ENCODE data around the gene RGP1.
A peak's percentile ranks its signal among the peaks of the same experiment; 100 is the strongest.

RGP1 gene

DNA sequence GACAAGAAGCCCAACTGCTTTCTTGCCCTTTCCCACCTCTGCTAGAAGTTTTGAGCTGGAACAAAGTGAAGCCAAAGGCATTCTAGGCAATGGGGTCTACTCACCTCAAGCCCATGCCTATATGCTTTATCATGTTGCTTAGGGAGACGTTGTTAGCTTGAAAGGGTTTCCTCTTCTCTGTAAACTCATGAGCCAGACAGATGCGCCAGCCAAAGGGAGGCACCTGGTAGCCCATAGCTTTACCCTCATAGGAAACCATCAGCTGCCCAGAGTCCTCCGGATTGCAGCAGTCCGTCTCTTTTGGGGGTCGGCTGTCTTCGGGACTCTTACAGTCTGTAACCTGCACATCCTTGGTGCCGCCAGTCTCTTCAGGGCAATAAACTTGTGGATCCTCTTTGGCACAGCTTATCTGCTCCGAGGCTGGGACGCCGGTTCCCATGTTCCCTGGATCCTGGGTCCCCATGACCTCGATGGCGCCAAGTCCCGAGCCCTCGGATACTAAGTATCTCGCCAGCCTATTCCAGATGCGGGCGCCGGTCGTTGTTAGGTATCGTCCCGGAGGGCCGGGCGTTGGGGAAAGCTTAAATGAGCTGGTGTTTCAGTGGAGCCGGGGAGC lies 737 bp upstream of the RGP1 start:
- Histone ChIP-seq H3K9me2 (replicated peaks; ENCODE audit: low read depth, low read length) (no peaks in the 10 kb centered on the region), H3K79me2 (ENCODE audit: insufficient read depth, low read length) (peaks cover 61% of the 10 kb centered on the region), H4K20me1 (ENCODE audit: insufficient read depth, low read length, poor library complexity, severe bottlenecking) (peaks cover 28% of the 10 kb centered on the region)

DNA sequence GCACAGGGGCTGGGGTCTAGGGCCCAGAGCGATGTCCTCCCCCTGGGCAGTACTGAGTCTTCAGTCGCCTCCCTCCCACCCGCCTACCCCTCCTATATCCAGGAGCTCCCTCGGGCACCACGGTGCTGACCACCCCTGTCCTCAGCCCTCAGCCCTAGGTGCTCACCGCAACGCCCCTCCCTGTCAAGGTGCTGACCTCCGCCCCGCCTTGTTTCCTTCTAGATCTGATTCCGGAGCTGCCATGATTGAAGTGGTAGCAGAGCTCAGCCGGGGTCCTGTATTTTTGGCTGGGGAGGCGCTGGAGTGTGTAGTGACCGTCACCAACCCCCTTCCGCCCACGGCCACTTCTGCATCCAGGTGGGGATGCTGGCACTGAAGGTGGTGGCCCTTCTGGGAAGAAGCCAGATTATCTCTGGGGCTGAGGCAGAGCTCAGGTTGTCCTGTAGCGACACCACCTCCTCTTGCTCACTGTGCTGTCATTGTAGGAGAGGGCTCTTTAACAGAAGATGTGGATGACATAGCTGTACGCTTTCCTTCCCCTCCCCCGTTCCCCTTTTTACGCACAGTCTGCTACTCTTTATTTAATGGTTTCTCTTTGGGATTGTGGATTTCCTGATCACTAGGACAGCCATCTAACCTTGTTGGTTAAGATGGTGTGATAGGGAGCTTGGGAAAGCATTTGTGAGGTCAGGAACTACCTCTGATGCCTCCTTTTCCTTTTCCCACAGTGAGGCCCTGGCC lies 598 bp downstream of the RGP1 start:
- no peaks in the 10 kb centered on the region for H3F3A ChIP-seq (ENCODE audit: low read depth)
- H3K9me2 ChIP-seq (replicated peaks; ENCODE audit: low read depth, low read length) = no peaks in the 10 kb centered on the region
- H3K27me3 ChIP-seq (ENCODE audit: insufficient read depth, low read length, poor library complexity, severe bottlenecking) = no peaks in the 10 kb centered on the region
- peak overlapping the region; percentile 89 for H2AFZ ChIP-seq (ENCODE audit: low read length)
- TF ChIP-seq, protein P1, sequence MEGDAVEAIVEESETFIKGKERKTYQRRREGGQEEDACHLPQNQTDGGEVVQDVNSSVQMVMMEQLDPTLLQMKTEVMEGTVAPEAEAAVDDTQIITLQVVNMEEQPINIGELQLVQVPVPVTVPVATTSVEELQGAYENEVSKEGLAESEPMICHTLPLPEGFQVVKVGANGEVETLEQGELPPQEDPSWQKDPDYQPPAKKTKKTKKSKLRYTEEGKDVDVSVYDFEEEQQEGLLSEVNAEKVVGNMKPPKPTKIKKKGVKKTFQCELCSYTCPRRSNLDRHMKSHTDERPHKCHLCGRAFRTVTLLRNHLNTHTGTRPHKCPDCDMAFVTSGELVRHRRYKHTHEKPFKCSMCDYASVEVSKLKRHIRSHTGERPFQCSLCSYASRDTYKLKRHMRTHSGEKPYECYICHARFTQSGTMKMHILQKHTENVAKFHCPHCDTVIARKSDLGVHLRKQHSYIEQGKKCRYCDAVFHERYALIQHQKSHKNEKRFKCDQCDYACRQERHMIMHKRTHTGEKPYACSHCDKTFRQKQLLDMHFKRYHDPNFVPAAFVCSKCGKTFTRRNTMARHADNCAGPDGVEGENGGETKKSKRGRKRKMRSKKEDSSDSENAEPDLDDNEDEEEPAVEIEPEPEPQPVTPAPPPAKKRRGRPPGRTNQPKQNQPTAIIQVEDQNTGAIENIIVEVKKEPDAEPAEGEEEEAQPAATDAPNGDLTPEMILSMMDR (conservative IDR thresholded peaks at IDR 0.05; ENCODE audit: low read length) = no peak
- TF ChIP-seq EZH2phosphoT487 (IDR thresholded peaks at IDR 0.05; ENCODE audit: borderline replicate concordance) = no peak
- no peaks in the 10 kb centered on the region for H3K9me3 ChIP-seq (ENCODE audit: insufficient read depth, low read depth, low read length)
- peaks cover 6% of the 10 kb centered on the region; the same call in 1 of the 2 replicates for H3K36me3 ChIP-seq (ENCODE audit: insufficient read depth, low read length)
- peak overlapping the region; percentile 79 for H3K9ac ChIP-seq (ENCODE audit: low read depth, low read length, poor library complexity, severe bottlenecking)
- peaks cover 28% of the 10 kb centered on the region for H4K20me1 ChIP-seq (ENCODE audit: insufficient read depth, low read length, poor library complexity, severe bottlenecking)
- H3K4me3 ChIP-seq (ENCODE audit: low read length, poor library complexity, severe bottlenecking) = peak overlapping the region; percentile 90
- H3K4me1 ChIP-seq (ENCODE audit: insufficient read depth, low read length, poor library complexity, severe bottlenecking) = peaks cover 35% of the 10 kb centered on the region
- peak overlapping the region; percentile 87 for H3K4me2 ChIP-seq (ENCODE audit: low read depth, low read length, poor library complexity, severe bottlenecking)
- peaks cover 50% of the 10 kb centered on the region for H3K79me2 ChIP-seq (ENCODE audit: insufficient read depth, low read length)

More for the DNA sequence above, 737 bp upstream of the RGP1 start:
- H3F3A ChIP-seq (ENCODE audit: low read depth) = no peaks in the 10 kb centered on the region
- H2AFZ ChIP-seq (ENCODE audit: low read length) = peak overlapping the region; percentile 89; the same call in 1 of the 2 replicates
- peaks cover 13% of the 10 kb centered on the region; the same call in 1 of the 2 replicates for H3K36me3 ChIP-seq (ENCODE audit: insufficient read depth, low read length)
- no peaks in the 10 kb centered on the region for H3K27me3 ChIP-seq (ENCODE audit: insufficient read depth, low read length, poor library complexity, severe bottlenecking)
- peak overlapping the region; percentile 90 for H3K4me3 ChIP-seq (ENCODE audit: low read length, poor library complexity, severe bottlenecking)
- H3K4me1 ChIP-seq (ENCODE audit: insufficient read depth, low read length, poor library complexity, severe bottlenecking) = peaks cover 38% of the 10 kb centered on the region
- no peaks in the 10 kb centered on the region for H3K9me3 ChIP-seq (ENCODE audit: insufficient read depth, low read depth, low read length)
- TF ChIP-seq, protein P1 (conservative IDR thresholded peaks at IDR 0.05; ENCODE audit: low read length) = no peak
- no peak for TF ChIP-seq EZH2phosphoT487 (IDR thresholded peaks at IDR 0.05; ENCODE audit: borderline replicate concordance)
- peak overlapping the region; percentile 87 for H3K4me2 ChIP-seq (ENCODE audit: low read depth, low read length, poor library complexity, severe bottlenecking)
- peak overlapping the region; percentile 79 for H3K9ac ChIP-seq (ENCODE audit: low read depth, low read length, poor library complexity, severe bottlenecking)

DNA sequence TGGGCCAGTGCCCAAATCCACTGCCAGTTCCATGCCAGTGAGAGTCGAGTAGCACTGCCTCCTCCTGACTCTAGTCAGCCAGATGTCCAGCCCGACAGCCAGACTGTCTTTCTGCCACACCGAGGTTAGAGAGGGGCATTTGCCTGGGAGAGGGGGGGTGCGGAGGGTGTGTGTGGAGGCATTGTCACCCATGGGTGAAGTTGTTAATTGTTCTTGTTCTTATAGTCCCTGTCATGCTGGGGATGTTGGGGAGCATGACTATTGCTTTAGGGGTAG lies 1.1 kb downstream of the RGP1 start:
- peaks cover 35% of the 10 kb centered on the region for H3K4me1 ChIP-seq (ENCODE audit: insufficient read depth, low read length, poor library complexity, severe bottlenecking)
- no peak for TF ChIP-seq EZH2phosphoT487 (IDR thresholded peaks at IDR 0.05; ENCODE audit: borderline replicate concordance)
- TF ChIP-seq, protein P1 (conservative IDR thresholded peaks at IDR 0.05; ENCODE audit: low read length) = no peak
- peak overlapping the region; percentile 90 for H3K4me3 ChIP-seq (ENCODE audit: low read length, poor library complexity, severe bottlenecking)
- H3K36me3 ChIP-seq (ENCODE audit: insufficient read depth, low read length) = peaks cover 6% of the 10 kb centered on the region; the same call in 1 of the 2 replicates
- H3K79me2 ChIP-seq (ENCODE audit: insufficient read depth, low read length) = peaks cover 47% of the 10 kb centered on the region
- peak overlapping the region; percentile 87 for H3K4me2 ChIP-seq (ENCODE audit: low read depth, low read length, poor library complexity, severe bottlenecking)
- no peak overlapping the region for H2AFZ ChIP-seq (ENCODE audit: low read length)
- no peaks in the 10 kb centered on the region for H3K9me3 ChIP-seq (ENCODE audit: insufficient read depth, low read depth, low read length)
- no peaks in the 10 kb centered on the region for H3K27me3 ChIP-seq (ENCODE audit: insufficient read depth, low read length, poor library complexity, severe bottlenecking)
- no peaks in the 10 kb centered on the region for H3F3A ChIP-seq (ENCODE audit: low read depth)
- H3K9me2 ChIP-seq (replicated peaks; ENCODE audit: low read depth, low read length) = no peaks in the 10 kb centered on the region
- peaks cover 28% of the 10 kb centered on the region for H4K20me1 ChIP-seq (ENCODE audit: insufficient read depth, low read length, poor library complexity, severe bottlenecking)
- peak overlapping the region; percentile 79 for H3K9ac ChIP-seq (ENCODE audit: low read depth, low read length, poor library complexity, severe bottlenecking)
